NCI-H1417 treated with DMSO at 0.1 percent for 48 hours (cell line): Measurements from ENCODE around the gene ASAP2.
"Not testable (repeated sequence)": the region's sequence is repeated elsewhere in the genome, so short reads cannot be mapped to it uniquely, and the experiment has no call there.

Source experiments
- DNase-seq: peaks from one replicate; lab custom pipeline; 2025; lab: John Stamatoyannopoulos, UW

The ASAP2 gene

DNA sequence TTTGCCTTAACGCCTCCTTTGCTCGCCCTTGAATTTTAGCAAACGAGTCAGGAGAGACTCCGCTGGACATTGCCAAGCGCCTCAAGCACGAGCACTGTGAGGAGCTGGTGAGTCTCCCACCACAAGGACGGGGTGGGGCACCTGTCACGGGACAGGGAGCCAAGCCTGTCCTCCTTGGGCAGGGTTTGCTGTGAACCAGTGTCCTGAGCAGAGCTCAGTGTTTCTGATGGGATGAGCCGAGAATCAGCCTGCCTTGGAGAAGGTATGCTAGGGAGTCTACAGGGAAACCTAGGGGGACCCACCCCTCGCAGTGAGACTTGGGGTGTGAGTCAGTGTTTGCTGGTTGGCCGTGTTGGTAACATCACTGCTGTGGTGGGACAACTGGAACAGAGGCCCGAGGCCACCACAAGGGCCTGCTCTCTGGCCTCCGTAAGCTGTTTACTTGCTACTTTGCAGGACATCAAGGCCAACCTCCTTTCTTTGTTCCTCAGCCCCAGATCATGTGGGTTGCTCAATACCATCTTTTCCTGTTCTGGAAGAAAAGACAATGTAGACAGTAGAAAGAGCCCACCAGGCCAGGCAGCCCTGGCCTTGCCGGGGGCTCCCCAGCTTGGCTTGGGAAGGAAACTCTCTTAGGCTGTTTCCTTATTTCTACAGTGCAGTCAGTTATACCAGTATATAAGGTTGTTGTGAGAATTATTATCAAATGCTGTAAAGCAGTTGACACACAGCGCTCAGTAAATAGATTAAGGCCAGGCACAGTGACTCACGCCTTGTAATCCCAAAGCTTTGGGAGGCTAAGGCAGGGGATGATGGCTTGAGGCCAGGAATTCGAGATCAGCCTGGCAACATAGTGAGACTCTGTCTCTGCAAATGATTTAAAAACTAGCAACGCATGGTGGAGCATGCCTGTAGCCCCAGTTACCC is 174.4 kb downstream of the ASAP2 start:
- no peak for DNase-seq

DNA sequence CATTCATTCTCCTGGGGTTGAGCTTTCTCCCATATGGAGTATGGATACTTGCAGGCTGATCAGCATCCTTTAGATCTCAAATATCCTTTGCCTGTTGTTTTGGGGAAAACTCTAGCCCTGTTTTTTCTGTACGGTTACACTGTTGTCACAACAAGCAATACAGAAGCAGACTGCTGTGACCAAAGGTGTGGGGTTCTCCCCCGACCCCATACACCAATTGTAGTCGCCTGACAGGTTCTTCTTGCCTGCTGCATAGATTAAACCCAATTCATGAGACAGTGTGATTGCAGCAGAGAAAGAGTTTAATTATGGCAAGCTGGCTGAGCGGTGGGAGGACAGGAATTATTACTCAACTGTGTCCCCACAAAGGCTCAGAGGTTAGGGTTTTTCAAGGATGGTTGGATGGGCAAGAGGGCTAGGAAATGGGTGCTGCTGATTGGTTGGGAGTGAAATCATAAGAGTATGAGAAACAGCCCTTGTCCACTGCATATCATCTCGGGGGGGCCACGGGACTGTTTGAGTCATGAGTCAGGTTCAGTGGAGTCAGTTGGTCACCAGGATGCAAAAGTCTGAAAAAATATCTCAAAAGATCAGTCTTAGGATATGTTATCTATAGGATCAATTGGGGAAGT is 176.1 kb downstream of the ASAP2 start:
- no peak for DNase-seq

DNA sequence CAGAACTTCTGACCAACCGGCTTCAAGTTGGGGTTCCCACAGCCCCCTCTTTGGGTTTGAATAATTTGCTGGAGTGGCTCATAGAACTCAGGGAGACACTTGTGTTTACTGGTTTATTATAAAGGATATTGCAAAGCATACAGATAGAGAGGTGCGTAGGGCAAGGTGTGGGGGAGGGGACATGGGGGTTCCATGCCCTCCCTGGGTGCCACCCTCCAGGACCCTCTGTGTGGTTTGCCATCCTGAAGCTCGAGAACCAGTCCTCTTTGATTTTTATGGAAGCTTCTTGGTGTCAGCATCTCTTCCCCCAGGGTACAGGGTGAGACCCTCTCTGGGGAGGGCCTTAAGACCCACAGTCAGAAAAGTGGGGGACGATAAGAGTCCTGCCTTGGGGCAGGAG is 177.9 kb downstream of the ASAP2 start:
- no peak for DNase-seq

DNA sequence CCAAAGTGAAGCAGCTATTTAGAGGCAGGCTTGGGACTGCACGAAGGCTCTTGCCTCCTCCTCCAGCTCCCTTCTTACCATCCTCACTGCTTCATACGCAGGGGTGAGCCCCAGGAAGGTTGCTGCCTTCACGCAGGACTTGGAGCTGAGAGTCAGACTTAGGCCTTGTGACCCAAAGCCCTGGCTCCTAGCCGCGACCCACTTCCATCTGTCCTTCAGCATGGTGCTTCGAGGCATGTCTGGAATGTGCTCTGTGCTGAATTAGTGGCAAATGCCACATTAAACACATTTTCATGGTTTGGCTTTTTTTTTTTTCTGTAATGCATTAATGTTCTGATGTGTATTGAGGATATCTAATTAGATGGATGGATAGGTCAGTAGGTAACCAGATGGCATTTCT is 179.2 kb downstream of the ASAP2 start:
- no peak for DNase-seq

DNA sequence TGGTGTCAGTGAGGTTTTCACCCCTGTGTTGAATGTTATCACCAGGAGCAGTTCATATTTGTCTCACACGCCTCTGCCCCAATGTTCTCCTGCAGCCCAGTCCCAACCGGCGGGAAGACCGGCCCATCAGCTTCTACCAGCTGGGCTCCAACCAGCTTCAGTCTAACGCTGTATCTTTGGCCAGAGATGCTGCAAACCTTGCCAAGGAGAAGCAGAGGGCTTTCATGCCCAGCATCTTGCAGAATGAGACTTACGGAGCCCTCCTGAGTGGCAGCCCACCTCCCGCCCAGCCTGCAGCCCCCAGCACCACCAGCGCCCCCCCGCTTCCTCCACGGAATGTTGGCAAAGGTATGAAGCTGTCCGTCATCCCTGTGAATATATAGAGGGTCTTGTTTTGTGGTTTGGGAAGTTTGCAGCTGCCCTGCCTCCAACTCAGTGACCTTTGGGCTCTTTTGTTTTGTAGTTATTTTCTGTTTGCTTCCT is 181.6 kb downstream of the ASAP2 start:
- DNase-seq: no peak

DNA sequence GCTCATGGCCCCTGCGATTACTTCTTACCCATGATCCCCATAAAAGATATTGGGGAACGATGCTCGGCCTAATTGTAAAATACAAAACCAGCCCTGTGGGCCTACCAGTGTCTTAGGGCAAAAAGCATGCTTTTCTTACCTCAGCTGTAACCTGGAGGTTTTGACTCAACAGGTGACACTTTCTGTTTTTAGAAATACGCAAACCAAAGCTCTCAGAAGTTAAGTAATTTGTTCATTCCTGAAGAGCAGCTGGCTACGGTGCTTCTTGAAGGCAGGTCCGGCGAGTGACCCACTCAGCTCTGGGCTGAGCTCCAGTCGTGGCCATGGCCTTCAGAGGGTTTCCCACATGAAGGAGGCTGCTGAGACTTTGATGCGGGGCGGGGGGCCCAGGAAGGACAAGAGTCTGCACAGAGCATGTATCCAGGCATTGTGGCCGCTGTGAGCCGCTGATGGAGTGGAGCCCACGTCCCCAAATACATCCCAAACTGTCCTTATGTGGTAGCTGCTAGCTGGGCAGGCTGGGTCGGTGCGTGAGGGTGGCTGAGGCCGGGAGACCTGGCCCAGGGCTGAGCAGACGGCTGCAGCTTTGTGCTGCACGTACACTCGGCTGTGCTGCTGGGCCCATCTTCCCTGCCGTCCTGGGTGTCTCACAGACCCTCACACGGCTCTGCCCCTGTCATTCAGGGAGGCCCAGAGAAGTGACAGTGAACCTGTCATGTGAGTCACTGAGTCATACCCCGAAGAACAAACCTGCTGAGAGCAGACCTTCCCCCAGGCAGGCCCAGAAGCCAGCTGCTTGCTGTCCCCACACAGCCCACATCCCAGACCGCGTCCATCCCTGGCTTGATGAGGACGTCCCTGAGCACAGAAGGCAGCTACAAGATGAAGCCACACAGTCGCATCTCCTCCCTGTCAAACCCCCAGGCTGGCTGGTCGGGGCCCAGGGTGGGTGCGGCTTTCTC is 182.6 kb downstream of the ASAP2 start:
- no peak for DNase-seq

DNA sequence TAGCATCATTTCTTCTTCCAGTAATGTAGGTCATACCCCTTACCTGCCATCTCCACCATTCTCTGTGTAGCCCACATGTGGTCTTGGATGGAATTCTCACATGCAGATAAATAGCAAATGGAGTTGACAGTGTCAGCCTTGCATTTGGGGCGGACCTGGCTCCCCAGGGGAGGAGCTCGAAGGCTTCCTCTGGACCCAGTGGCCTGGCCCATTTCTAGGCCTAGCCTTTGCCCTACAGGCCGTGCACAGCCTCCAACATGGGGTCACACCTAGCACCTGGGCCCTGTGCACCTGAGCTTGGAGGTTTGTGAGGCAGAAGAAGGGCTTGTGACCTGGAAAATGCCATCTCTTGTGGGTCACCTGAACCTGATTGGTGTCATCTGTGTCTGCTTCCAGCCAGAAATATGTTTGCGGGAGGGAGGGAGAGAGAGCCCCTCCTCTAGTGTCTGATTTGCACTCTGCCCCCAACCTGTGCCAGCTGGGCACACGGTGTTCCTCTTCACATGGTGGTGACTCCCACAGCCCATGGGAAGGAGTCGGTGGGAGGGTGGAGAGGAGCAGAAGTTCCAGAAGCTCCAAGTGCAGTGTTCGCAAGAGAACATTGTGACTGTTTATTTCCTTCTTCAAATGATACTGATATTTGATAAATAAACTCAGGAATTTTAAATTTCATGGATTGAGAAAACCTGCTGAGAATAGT is 183.7 kb downstream of the ASAP2 start:
- no peak for DNase-seq

DNA sequence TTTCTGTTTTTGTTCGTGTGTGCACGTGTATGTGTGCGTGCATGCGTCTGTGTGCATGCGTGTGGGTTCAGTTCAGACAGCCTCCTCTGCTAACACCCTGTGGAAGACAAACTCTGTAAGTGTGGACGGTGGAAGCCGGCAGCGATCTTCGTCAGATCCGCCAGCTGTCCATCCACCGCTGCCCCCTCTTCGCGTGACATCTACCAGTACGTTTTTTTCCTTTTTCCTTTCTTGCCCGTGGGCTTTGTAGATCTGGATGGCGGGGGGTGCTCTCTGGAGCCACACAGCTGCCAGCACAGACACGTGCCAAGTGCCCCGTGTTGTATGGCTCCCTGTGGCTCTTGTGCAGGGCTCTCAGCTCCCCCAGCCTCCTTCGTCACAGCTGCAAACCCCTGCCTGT is 184.4 kb downstream of the ASAP2 start:
- no peak for DNase-seq

DNA sequence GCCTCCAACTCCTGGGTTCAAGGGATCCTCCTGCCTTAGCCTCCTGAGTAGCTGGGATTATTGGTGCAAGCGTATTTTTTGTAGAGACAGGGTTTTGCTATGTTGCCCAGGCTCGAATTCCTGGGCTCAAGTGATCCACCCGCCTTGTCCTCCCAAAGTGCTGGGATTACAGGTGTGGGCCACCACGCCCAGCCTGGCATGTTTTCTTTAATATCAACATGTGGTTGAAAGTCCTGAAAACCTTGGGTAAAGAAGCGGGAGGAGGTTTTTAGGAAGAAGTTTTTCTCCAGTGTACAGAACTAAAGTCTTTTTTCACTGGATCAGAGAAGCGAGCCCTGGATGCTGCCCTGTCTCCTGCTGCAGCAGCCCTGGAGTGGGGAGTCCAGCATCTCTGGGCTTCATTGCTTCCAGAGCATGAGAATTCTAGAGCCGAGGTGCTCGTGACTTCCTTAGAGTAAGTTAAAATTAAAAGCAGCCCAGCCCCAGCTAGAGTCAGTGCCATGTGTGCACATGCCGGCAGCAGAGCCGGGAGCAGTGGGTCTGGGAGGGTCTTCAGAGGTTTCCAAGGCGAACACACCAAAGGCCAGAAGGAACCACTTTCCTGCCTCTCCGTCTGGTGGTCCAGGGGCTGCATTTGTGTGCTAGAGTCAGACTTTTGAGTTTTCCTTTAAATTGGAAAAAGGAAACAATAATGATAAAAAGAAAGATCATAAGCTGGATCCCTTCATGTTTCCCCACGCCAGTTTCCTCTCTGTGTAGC is 185.5 kb downstream of the ASAP2 start:
- no peak for DNase-seq

DNA sequence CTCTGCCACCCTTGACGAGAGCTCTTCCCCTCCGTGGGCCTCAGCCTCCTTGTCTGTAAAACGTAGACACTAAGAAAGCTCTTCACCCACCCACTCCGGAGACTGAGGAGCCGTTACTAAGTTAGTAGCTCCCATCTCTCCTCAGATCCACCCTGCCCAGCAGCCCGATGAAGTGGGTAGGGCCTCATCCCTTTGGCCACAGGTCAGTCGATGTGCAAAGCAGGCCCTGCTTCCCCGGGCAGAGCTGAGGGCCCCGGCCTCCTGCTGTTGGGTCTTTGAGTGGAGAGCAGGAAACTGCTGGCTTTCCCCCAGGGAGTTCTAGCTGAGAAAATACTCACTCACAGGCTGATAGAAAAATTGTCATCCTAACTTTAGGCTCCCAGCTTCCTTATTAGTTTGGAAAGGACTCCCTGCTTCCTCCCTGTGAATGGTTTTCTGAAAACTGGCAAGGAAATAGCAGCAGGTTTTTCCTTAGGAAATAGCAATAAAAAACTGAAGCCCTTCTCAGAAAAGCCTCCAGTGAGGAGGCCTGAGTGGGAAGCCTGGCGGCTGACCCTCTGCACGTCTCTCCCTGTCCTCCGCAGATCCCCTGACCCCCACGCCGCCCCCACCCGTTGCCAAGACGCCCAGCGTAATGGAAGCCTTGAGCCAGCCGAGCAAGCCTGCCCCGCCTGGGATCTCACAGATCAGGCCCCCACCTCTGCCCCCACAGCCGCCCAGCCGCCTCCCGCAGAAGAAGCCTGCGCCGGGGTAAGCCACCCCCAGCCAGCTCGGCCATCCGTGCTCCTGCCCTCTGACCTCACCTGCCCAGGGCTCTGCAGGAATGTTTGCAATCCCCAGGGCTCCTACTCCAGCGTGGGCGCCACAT is 186.5 kb downstream of the ASAP2 start:
- DNase-seq: no peak

DNA sequence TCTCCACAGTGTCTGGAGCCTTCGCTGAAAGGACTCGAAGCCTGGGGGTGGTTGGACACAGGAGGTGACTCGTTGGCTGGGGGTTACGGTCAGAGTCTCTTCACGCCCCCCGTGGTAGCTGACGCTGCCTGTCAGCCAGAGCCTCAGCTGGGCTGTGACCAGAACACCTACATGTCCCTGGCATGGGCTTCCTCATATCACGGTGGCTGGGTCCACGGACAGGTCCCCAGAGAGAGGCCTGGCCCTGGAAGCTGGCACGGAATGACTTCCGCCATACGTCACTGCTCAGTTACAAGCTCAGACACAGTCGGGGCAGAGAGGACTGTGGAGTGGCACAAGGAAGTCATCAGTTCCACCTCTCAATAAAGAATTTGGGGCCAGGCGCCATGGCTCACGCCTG is 188.2 kb downstream of the ASAP2 start:
- no peak for DNase-seq

DNA sequence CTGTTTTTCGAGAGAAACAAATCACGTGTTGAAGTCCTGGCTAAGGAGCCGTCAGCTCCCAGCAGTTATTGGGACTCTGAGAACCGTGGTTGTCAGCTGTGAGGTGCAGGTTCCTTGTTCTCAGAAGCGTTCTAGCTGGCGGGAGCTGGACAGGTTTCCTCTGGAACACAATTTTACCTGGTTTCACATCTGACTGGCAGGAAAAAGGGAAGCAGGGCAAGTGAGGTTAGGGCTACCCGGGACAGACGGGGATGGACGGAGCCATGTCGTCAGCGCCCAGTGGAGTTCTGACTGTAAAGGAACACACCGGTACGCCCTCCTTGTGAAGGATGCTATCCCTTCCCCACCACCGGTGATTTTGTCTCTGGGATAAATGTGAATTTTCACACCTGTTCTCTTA is 190.6 kb downstream of the ASAP2 start:
- DNase-seq: no peak

DNA sequence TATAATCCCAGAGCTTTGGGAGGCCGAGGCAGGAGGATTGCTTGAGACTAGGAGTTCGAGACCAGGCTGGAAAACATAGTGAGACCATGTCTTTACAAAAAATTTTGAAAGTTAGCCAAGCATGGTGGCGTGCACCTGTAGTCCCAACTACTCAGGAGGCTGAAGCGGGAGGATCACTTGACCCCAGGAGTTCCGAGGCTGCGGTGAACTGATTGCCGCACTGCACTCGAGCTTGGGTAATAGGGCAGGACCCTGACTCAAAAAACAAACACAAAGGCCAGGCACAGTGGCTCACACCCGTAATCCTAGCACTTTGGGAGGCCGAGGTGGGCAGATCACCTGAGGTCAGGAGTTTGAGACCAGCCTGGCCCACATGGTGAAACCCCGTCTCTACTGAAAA is 191.6 kb downstream of the ASAP2 start:
- not testable (repeated sequence) for DNase-seq

DNA sequence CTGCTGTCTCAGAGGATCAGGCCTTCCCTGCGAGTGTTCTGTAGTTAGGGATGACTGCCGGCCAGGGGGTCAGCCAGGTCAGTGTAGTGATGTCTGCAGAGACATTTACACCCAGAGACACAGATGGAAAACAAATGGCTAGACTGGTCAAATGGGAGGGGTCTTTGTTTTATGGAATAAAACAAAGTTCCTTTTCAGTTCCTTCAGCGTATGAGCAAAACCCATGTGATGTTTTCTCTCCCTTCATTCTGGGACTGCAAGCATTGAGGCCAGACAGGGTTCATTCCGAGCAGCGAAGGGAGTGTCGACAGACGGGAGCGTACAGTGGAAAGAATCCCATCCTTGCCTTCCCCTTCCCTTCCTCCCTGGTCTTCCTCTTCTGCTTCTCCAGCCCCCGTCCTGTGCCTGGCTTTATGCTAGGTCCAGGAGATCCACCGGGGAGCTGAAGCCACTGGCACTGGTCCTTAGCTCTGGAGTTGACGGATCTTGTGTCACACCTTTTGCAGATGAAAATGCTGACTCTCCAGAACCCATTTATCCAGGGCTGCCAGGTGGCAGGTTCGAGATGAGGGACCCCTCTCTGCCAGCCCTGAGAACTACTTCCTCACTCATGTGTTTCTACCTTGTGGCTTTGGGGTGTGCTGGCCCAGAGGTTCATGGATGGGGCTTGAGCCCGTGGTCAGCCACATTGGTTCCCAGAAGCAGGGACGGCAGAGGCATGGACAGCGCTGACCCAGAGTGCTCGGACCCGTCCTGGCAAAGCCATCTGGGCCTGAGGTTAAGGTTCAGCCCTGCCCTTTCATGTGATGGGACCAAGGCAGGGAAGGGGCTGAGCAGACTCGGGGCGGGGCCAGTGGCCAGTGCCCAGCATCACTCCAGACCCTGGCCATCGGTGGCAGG is 192.5 kb downstream of the ASAP2 start:
- DNase-seq: no peak

DNA sequence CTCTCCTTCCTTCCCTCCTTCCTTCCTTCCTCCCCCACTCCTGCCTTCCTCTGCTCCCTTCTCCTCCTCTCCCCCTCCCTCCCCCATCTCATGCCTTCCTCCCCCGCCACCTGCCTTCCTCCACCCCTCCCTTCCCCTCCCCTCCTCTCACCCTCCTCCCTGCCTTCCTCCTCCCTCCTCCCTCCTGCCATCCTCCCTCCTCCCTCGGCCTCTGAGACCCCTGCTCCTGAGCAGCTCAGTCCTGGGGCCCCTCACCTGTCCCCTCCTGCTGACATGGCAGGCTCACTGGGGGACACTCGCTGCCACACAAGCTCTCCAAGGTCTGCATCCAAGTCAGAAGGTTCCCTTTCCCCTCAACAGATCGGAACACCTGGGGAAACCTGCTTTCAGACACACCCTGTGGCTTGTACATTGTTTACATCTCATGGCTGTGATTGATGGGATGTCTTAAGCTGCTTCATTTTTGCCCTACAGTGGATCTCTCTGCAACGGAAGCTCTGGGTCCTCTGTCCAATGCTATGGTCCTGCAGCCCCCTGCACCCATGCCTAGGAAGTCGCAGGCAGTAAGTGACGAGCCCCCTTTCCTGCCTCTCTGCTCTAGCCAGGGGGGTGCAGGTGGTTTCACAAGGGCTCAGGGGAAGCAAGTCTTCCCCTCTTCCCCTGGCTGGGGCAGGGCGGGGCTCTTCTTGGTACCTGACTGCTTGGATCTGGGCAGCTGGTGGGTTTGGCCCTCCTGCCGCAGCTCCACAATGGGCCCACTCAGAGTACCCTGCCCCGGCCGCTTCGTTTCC is 193.9 kb downstream of the ASAP2 start:
- no peak for DNase-seq

DNA sequence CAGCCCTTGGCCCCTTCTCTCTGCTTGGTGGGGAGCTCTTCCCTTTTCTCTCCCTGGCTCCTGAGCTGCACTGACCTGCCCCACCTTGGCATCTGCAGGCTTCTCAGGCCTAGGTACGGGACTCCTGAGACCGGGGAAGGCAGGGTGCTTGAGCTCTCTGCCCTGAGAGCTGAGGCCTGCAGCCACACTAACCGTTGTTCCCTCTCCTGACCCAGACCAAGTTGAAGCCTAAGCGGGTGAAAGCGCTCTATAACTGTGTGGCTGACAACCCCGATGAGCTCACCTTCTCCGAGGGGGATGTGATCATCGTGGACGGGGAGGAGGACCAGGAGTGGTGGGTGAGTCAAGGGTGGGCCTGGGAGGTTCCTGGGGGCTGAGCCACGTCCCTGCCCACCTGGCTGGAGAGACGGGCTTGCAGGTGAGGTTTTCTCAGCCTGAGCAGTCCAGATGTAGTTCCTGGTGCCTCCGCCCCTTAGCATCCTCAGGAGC is 194.5 kb downstream of the ASAP2 start:
- no peak for DNase-seq

DNA sequence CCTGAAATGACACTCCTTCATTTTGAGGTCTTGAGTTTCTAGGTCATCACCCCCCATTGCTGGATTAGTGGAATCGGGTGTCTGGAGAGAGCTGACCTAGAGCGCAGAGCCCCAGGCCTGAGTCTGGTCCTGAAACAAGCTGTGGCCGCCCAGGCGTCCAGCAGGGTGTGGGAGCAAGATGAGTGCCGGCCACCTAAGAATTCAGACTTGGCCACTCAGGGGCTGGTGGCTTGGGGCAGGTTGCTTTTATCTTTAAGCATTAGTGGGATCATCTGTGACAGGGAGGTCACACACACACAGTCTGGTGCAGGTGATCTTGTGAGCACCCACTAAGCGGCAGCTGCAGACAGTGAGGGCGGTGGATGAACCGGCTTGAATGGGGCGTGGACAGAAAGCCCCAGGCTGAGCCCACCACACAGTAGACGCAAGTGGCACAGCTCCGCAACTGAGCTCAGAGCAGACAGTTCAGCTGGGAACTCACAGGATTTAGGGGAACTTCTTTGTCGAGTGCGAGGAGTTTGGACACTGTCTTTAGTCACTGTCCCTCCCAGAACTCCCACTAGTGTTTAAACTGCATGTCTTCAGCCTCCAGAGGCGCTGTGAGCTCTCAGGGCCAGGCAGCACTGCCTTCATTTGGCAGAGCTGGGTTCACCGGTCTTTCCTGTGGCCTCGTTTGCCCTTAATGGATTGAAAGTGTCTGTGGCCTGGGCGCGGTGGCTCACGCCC is 195.2 kb downstream of the ASAP2 start:
- no peak for DNase-seq
